Activated CD4-positive, alpha-beta T cell treated with anti-CD3 and anti-CD28 coated beads, Interleukin-2, Interleukin-4, amounts not matched to agents 100 ng/mL and 50 ng/mL, durations not matched to agents 16 hours and 8 hours (primary cell): Measurements from ENCODE around the gene TUBB3.

Experiments
- DNase-seq: peaks from one replicate; pipeline ENCODE4 v3.0.0-alpha.2; 2020; ENCODE audit warnings: low spot score

TUBB3 gene

GRCh38 chr16:89938175-89938885 is 15.2 kb downstream of the TUBB3 start:
- no peak for DNase-seq

- DNase-seq = no peak
Measured at GRCh38 chr16:89944773-89945172, 21.6 kb downstream of the TUBB3 start.

- no peak for DNase-seq
Measured at GRCh38 chr16:89945654-89946053, 22.5 kb downstream of the TUBB3 start.

- no peak for DNase-seq
Measured at GRCh38 chr16:89946515-89946914, 23.4 kb downstream of the TUBB3 start.

- DNase-seq = no peak
Measured at GRCh38 chr16:89949121-89949742, 26.1 kb downstream of the TUBB3 start.

GRCh38 chr16:89949756-89950155 is 26.6 kb downstream of the TUBB3 start:
- no peak for DNase-seq

GRCh38 chr16:89951509-89951908 is 28.4 kb downstream of the TUBB3 start:
- no peak for DNase-seq

- DNase-seq = no peak
Measured at GRCh38 chr16:89952049-89952448, 28.9 kb downstream of the TUBB3 start.

GRCh38 chr16:89952551-89952950 is 29.4 kb downstream of the TUBB3 start:
- DNase-seq = no peak

GRCh38 chr16:89953671-89954406 is 30.7 kb downstream of the TUBB3 start:
- no peak for DNase-seq

- no peak for DNase-seq
Measured at GRCh38 chr16:89954462-89954861, 31.3 kb downstream of the TUBB3 start.

GRCh38 chr16:89955001-89955685 is 32.0 kb downstream of the TUBB3 start:
- DNase-seq = no peak

- DNase-seq = no peak
Measured at GRCh38 chr16:89956505-89957215, 33.5 kb downstream of the TUBB3 start.

- DNase-seq = no peak
Measured at GRCh38 chr16:89957216-89957785, 34.2 kb downstream of the TUBB3 start.

GRCh38 chr16:89958068-89958467 is 34.9 kb downstream of the TUBB3 start:
- DNase-seq = no peak

- DNase-seq = no peak
Measured at GRCh38 chr16:89958596-89958995, 35.5 kb downstream of the TUBB3 start.

GRCh38 chr16:89960966-89961365 is 37.8 kb downstream of the TUBB3 start:
- DNase-seq = no peak

- DNase-seq = no peak
Measured at GRCh38 chr16:89961920-89962319, 38.8 kb downstream of the TUBB3 start.

- no peak for DNase-seq
Measured at GRCh38 chr16:89962754-89963498, 39.8 kb downstream of the TUBB3 start.

GRCh38 chr16:89964201-89964600 is 41.1 kb downstream of the TUBB3 start:
- no peak for DNase-seq
